Measurements from ENCODE around the gene RAB3IL1.
"Not testable (repeated sequence)": the region's sequence is repeated elsewhere in the genome, so short reads cannot be mapped to it uniquely, and the experiment has no call there.

Gene RAB3IL1

GRCh38 chr11:61885166-61885778 lies 32.1 kb downstream of the RAB3IL1 start:
- peaks cover 4% of the 10 kb centered on the region for H3K4me1 ChIP-seq (ENCODE audit: control insufficient read depth, insufficient read depth, low read length)
- no peaks in the 10 kb centered on the region for H3K36me3 ChIP-seq (ENCODE audit: control insufficient read depth, insufficient read depth, low read length)

GRCh38 chr11:61883947-61884346 lies 33.4 kb downstream of the RAB3IL1 start:
- H3K9me3 ChIP-seq (ENCODE audit: control insufficient read depth, insufficient read depth, low read length): no peaks in the 10 kb centered on the region
- H3K4me3 ChIP-seq (ENCODE audit: low read depth, low read length): no peak overlapping the region
- H3K36me3 ChIP-seq (ENCODE audit: control insufficient read depth, insufficient read depth, low read length): no peaks in the 10 kb centered on the region
- no peaks in the 10 kb centered on the region for H3K27me3 ChIP-seq (ENCODE audit: control insufficient read depth, insufficient read depth, low read length)
- peaks cover 4% of the 10 kb centered on the region for H3K4me1 ChIP-seq (ENCODE audit: control insufficient read depth, insufficient read depth, low read length)
- no peak overlapping the region for H3K9ac ChIP-seq (ENCODE audit: low read depth, low read length)

More at GRCh38 chr11:61885166-61885778, 32.1 kb downstream of the RAB3IL1 start:
- Histone ChIP-seq H3K4me3 (ENCODE audit: low read depth, low read length) (no peak overlapping the region), H3K9me3 (ENCODE audit: control insufficient read depth, insufficient read depth, low read length) (no peaks in the 10 kb centered on the region), H3K9ac (ENCODE audit: low read depth, low read length) (no peak overlapping the region), H3K27me3 (ENCODE audit: control insufficient read depth, insufficient read depth, low read length) (no peaks in the 10 kb centered on the region)

- Histone ChIP-seq H3K36me3 (ENCODE audit: control insufficient read depth, insufficient read depth, low read length) (peaks cover under 1% of the 10 kb centered on the region), H3K27me3 (ENCODE audit: control insufficient read depth, insufficient read depth, low read length) (no peaks in the 10 kb centered on the region), H3K4me3 (ENCODE audit: low read depth, low read length) (no peak overlapping the region), H3K9me3 (ENCODE audit: control insufficient read depth, insufficient read depth, low read length) (no peaks in the 10 kb centered on the region), H3K4me1 (ENCODE audit: control insufficient read depth, insufficient read depth, low read length) (peaks cover 4% of the 10 kb centered on the region), H3K9ac (ENCODE audit: low read depth, low read length) (no peak overlapping the region)
Observed at GRCh38 chr11:61883327-61883726, 34.0 kb downstream of the RAB3IL1 start.

GRCh38 chr11:61882879-61883278 lies 34.5 kb downstream of the RAB3IL1 start:
- Histone ChIP-seq H3K9ac (ENCODE audit: low read depth, low read length) (no peak overlapping the region), H3K4me1 (ENCODE audit: control insufficient read depth, insufficient read depth, low read length) (peaks cover 4% of the 10 kb centered on the region), H3K36me3 (ENCODE audit: control insufficient read depth, insufficient read depth, low read length) (peaks cover 3% of the 10 kb centered on the region)

GRCh38 chr11:61882267-61882666 lies 35.1 kb downstream of the RAB3IL1 start:
- not testable (repeated sequence) for H3K36me3 ChIP-seq (ENCODE audit: control insufficient read depth, insufficient read depth, low read length); H3K9me3 ChIP-seq (ENCODE audit: control insufficient read depth, insufficient read depth, low read length); H3K9ac ChIP-seq (ENCODE audit: low read depth, low read length); H3K4me3 ChIP-seq (ENCODE audit: low read depth, low read length); H3K4me1 ChIP-seq (ENCODE audit: control insufficient read depth, insufficient read depth, low read length); H3K27me3 ChIP-seq (ENCODE audit: control insufficient read depth, insufficient read depth, low read length)

More at GRCh38 chr11:61882879-61883278, 34.5 kb downstream of the RAB3IL1 start:
- Histone ChIP-seq H3K4me3 (ENCODE audit: low read depth, low read length) (no peak overlapping the region), H3K27me3 (ENCODE audit: control insufficient read depth, insufficient read depth, low read length) (no peaks in the 10 kb centered on the region), H3K9me3 (ENCODE audit: control insufficient read depth, insufficient read depth, low read length) (no peaks in the 10 kb centered on the region)

- Histone ChIP-seq H3K27me3 (ENCODE audit: control insufficient read depth, insufficient read depth, low read length) (no peaks in the 10 kb centered on the region), H3K9me3 (ENCODE audit: control insufficient read depth, insufficient read depth, low read length) (no peaks in the 10 kb centered on the region), H3K4me1 (ENCODE audit: control insufficient read depth, insufficient read depth, low read length) (peaks cover 4% of the 10 kb centered on the region), H3K4me3 (ENCODE audit: low read depth, low read length) (no peak overlapping the region), H3K9ac (ENCODE audit: low read depth, low read length) (no peak overlapping the region), H3K36me3 (ENCODE audit: control insufficient read depth, insufficient read depth, low read length) (peaks cover 3% of the 10 kb centered on the region)
Observed at GRCh38 chr11:61881397-61881796, 36.0 kb downstream of the RAB3IL1 start.

GRCh38 chr11:61880454-61880853 lies 36.9 kb downstream of the RAB3IL1 start:
- H3K36me3 ChIP-seq (ENCODE audit: control insufficient read depth, insufficient read depth, low read length): peaks cover 3% of the 10 kb centered on the region
- H3K4me1 ChIP-seq (ENCODE audit: control insufficient read depth, insufficient read depth, low read length): peaks cover 4% of the 10 kb centered on the region
- H3K9ac ChIP-seq (ENCODE audit: low read depth, low read length): no peak overlapping the region
- H3K27me3 ChIP-seq (ENCODE audit: control insufficient read depth, insufficient read depth, low read length): no peaks in the 10 kb centered on the region
- H3K9me3 ChIP-seq (ENCODE audit: control insufficient read depth, insufficient read depth, low read length): no peaks in the 10 kb centered on the region
- no peak overlapping the region for H3K4me3 ChIP-seq (ENCODE audit: low read depth, low read length)

- H3K27me3 ChIP-seq (ENCODE audit: control insufficient read depth, insufficient read depth, low read length): no peaks in the 10 kb centered on the region
- no peak overlapping the region for H3K9ac ChIP-seq (ENCODE audit: low read depth, low read length)
Observed at GRCh38 chr11:61880031-61880430, 37.3 kb downstream of the RAB3IL1 start.

GRCh38 chr11:61879152-61879551 lies 38.2 kb downstream of the RAB3IL1 start:
- Histone ChIP-seq H3K9ac (ENCODE audit: low read depth, low read length) (no peak overlapping the region), H3K9me3 (ENCODE audit: control insufficient read depth, insufficient read depth, low read length) (no peaks in the 10 kb centered on the region), H3K4me1 (ENCODE audit: control insufficient read depth, insufficient read depth, low read length) (peaks cover 6% of the 10 kb centered on the region), H3K4me3 (ENCODE audit: low read depth, low read length) (no peak overlapping the region), H3K27me3 (ENCODE audit: control insufficient read depth, insufficient read depth, low read length) (no peaks in the 10 kb centered on the region), H3K36me3 (ENCODE audit: control insufficient read depth, insufficient read depth, low read length) (peaks cover 3% of the 10 kb centered on the region)

More at GRCh38 chr11:61880031-61880430, 37.3 kb downstream of the RAB3IL1 start:
- Histone ChIP-seq H3K4me3 (ENCODE audit: low read depth, low read length) (no peak overlapping the region), H3K4me1 (ENCODE audit: control insufficient read depth, insufficient read depth, low read length) (peaks cover 4% of the 10 kb centered on the region), H3K9me3 (ENCODE audit: control insufficient read depth, insufficient read depth, low read length) (no peaks in the 10 kb centered on the region), H3K36me3 (ENCODE audit: control insufficient read depth, insufficient read depth, low read length) (peaks cover 3% of the 10 kb centered on the region)

- Histone ChIP-seq H3K27me3 (ENCODE audit: control insufficient read depth, insufficient read depth, low read length) (peaks cover 3% of the 10 kb centered on the region), H3K9ac (ENCODE audit: low read depth, low read length) (no peak overlapping the region), H3K9me3 (ENCODE audit: control insufficient read depth, insufficient read depth, low read length) (no peaks in the 10 kb centered on the region), H3K4me1 (ENCODE audit: control insufficient read depth, insufficient read depth, low read length) (peaks cover 8% of the 10 kb centered on the region), H3K4me3 (ENCODE audit: low read depth, low read length) (no peak overlapping the region), H3K36me3 (ENCODE audit: control insufficient read depth, insufficient read depth, low read length) (peaks cover 3% of the 10 kb centered on the region)
Observed at GRCh38 chr11:61875698-61876097, 41.7 kb downstream of the RAB3IL1 start.

- no peak overlapping the region for H3K4me3 ChIP-seq (ENCODE audit: low read depth, low read length)
- peaks cover 3% of the 10 kb centered on the region for H3K27me3 ChIP-seq (ENCODE audit: control insufficient read depth, insufficient read depth, low read length)
- H3K4me1 ChIP-seq (ENCODE audit: control insufficient read depth, insufficient read depth, low read length): peaks cover 8% of the 10 kb centered on the region
- H3K9ac ChIP-seq (ENCODE audit: low read depth, low read length): no peak overlapping the region
- peaks cover 3% of the 10 kb centered on the region for H3K36me3 ChIP-seq (ENCODE audit: control insufficient read depth, insufficient read depth, low read length)
- H3K9me3 ChIP-seq (ENCODE audit: control insufficient read depth, insufficient read depth, low read length): no peaks in the 10 kb centered on the region
Observed at GRCh38 chr11:61874853-61875252, 42.5 kb downstream of the RAB3IL1 start.

- Histone ChIP-seq H3K9ac (ENCODE audit: low read depth, low read length) (no peak overlapping the region), H3K4me1 (ENCODE audit: control insufficient read depth, insufficient read depth, low read length) (peaks cover 8% of the 10 kb centered on the region), H3K27me3 (ENCODE audit: control insufficient read depth, insufficient read depth, low read length) (peaks cover 3% of the 10 kb centered on the region), H3K4me3 (ENCODE audit: low read depth, low read length) (no peak overlapping the region), H3K36me3 (ENCODE audit: control insufficient read depth, insufficient read depth, low read length) (peaks cover 3% of the 10 kb centered on the region), H3K9me3 (ENCODE audit: control insufficient read depth, insufficient read depth, low read length) (no peaks in the 10 kb centered on the region)
Observed at GRCh38 chr11:61874377-61874809, 43.0 kb downstream of the RAB3IL1 start.

Data from iPS-15b (cell line).